AG04450 (cell line): Measurements from ENCODE around the gene ATP6V1G3. TPM values are rescaled to one million over a fixed set of nuclear protein-coding genes. Genes with fewer than 3 reads are reported as not detected.
A peak's percentile ranks its signal among the peaks of the same experiment; 100 is the strongest.

Source experiments
- CTCF ChIA-PET: fragments of 300-600, 350-600 bp; formaldehyde crosslinking; extraction: SDS; loops from one replicate; lab custom pipeline; 2022; ENCODE audit warnings: antibody characterized with exemption, inconsistent platforms; lab: Charles Lee
- POLR2A ChIA-PET: fragments of 350-600 bp; formaldehyde crosslinking; extraction: SDS; loops from one replicate; lab custom pipeline; 2021; ENCODE audit warnings: antibody characterized with exemption, inconsistent platforms; lab: Yijun Ruan, JAX
- DNase-seq: peaks from one replicate; pipeline ENCODE4 v3.0.0-alpha.2; 2011; ENCODE audit warnings: low read depth, low spot score
- H3K27ac ChIP-seq: one replicate; pipeline ENCODE4 v1.5.1; 2012; ENCODE audit warnings: low read depth, low read length, control low read depth
- H3K27me3 ChIP-seq: one replicate; pipeline ENCODE4 v1.6.0; 2012; ENCODE audit warnings: low read length; ENCODE audit not compliant: control insufficient read depth, insufficient read depth
- H3K4me3 ChIP-seq: 2 replicates; pipeline ENCODE4 v1.5.1; 2011; ENCODE audit warnings: mild to moderate bottlenecking, low read depth, low read length, control low read depth
- H3K9me3 ChIP-seq: 2 replicates; pipeline ENCODE4 v1.5.1; 2012; ENCODE audit warnings: low read length; ENCODE audit not compliant: control insufficient read depth, insufficient read depth
- CTCF ChIP-seq: IDR thresholded peaks from 2 replicates; pipeline ENCODE4 v1.5.1; 2011; ENCODE audit warnings: low read depth, low read length, control low read depth, inconsistent platforms
- polyA plus RNA-seq: library from polyadenylated mRNA; depleted of rRNA; stranded (reverse); fragments of >200 nt; gene quantifications from 2 replicates; pipeline ENCODE4 v1.2.3, GENCODE V29; 2011

The ATP6V1G3 gene
- polyA plus RNA-seq, 1 experiment: not detected

- Histone ChIP-seq H3K27ac (no peak overlapping the region), H3K9me3 (peaks cover 10% of the 10 kb centered on the region; the same call in 1 of the 2 replicates), H3K27me3 (no peaks in the 10 kb centered on the region), H3K4me3 (no peak overlapping the region)
- POLR2A ChIA-PET: no interaction called here
- TF ChIP-seq CTCF: no peak
- CTCF ChIA-PET: interaction anchor here (1.1 to 1.2 kb wide), 2 partner anchors 62 to 153 kb away, joined by 3 read pairs; no protein-coding TSS in a partner anchor
- no peak for DNase-seq
Observed at GRCh38 chr1:198498103-198498385, 42.4 kb downstream of the ATP6V1G3 start.

- H3K4me3 ChIP-seq: no peak overlapping the region
- DNase-seq: no peak
- peaks cover 10% of the 10 kb centered on the region; the same call in 1 of the 2 replicates for H3K9me3 ChIP-seq
- ChIA-PET POLR2A (no interaction called here), CTCF (interaction anchor here (1.1 to 1.2 kb wide), 2 partner anchors 62 to 154 kb away, joined by 3 read pairs; no protein-coding TSS in a partner anchor)
- no peak for TF ChIP-seq CTCF
- H3K27me3 ChIP-seq: no peaks in the 10 kb centered on the region
- no peak overlapping the region for H3K27ac ChIP-seq
Observed at GRCh38 chr1:198497326-198498102, 43.0 kb downstream of the ATP6V1G3 start.

GRCh38 chr1:198496216-198497143, 44.0 kb downstream of the ATP6V1G3 start:
- H3K27ac ChIP-seq: peak overlapping the region; percentile 25
- H3K4me3 ChIP-seq: no peak overlapping the region
- ChIA-PET CTCF (interaction anchor here (0.7 to 0.9 kb wide), 5 partner anchors 30 to 975 kb away, joined by 3 to 6 read pairs (median 4); no protein-coding TSS in a partner anchor), POLR2A (interaction anchor here (0.6 to 0.7 kb wide), 9 partner anchors 21 to 1805 kb away, joined by 3 to 9 read pairs (median 4); partner anchors contain the start of gene NEK7)
- H3K27me3 ChIP-seq: no peaks in the 10 kb centered on the region
- H3K9me3 ChIP-seq: peaks cover 10% of the 10 kb centered on the region; the same call in 1 of the 2 replicates
- no peak for TF ChIP-seq CTCF
- DNase-seq: no peak

- ChIA-PET CTCF (no interaction called here), POLR2A (interaction anchor here (0.6 kb wide), 1 partner anchor 1806 kb away, joined by 8 read pairs; no protein-coding TSS in a partner anchor)
- no peak for TF ChIP-seq CTCF
- Histone ChIP-seq H3K27me3 (no peaks in the 10 kb centered on the region), H3K27ac (no peak overlapping the region), H3K4me3 (no peak overlapping the region), H3K9me3 (peaks cover 10% of the 10 kb centered on the region; the same call in 1 of the 2 replicates)
- DNase-seq: no peak
Observed at GRCh38 chr1:198495631-198496030, 44.8 kb downstream of the ATP6V1G3 start.
